HEK293T (cell line): ENCODE measurements around the gene MYBL2.

Source experiments
- FOXA1 ChIP-seq: fragments of 450-650 bp; IDR thresholded peaks from 2 replicates; pipeline ENCODE4 v1.6.1; 2016; ENCODE audit warnings: mild to moderate bottlenecking
- FOXK2 ChIP-seq: fragments of 450-650 bp; IDR thresholded peaks from 2 replicates; pipeline ENCODE4 v1.6.1; 2016; ENCODE audit warnings: mild to moderate bottlenecking
- FOXM1 ChIP-seq: fragments of 450-650 bp; IDR thresholded peaks from 2 replicates; pipeline ENCODE4 v1.6.1; 2017; ENCODE audit warnings: mild to moderate bottlenecking, borderline replicate concordance
- HDGF ChIP-seq: fragments of 450-650 bp; IDR thresholded peaks from 2 replicates; pipeline ENCODE4 v1.6.1; 2017; ENCODE audit warnings: antibody characterized with exemption, borderline replicate concordance
- L3MBTL2 ChIP-seq: fragments of 450-650 bp; conservative IDR thresholded peaks from 2 replicates; pipeline ENCODE4 v1.6.1; 2016; ENCODE audit warnings: mild to moderate bottlenecking
- SUZ12 ChIP-seq: fragments of 450-650 bp; IDR thresholded peaks from 2 replicates; pipeline ENCODE4 v1.6.1; 2016; ENCODE audit warnings: mild to moderate bottlenecking
- ZNF384 ChIP-seq: fragments of 450-650 bp; IDR thresholded peaks from 2 replicates; pipeline ENCODE4 v1.6.1; 2016

DNA sequence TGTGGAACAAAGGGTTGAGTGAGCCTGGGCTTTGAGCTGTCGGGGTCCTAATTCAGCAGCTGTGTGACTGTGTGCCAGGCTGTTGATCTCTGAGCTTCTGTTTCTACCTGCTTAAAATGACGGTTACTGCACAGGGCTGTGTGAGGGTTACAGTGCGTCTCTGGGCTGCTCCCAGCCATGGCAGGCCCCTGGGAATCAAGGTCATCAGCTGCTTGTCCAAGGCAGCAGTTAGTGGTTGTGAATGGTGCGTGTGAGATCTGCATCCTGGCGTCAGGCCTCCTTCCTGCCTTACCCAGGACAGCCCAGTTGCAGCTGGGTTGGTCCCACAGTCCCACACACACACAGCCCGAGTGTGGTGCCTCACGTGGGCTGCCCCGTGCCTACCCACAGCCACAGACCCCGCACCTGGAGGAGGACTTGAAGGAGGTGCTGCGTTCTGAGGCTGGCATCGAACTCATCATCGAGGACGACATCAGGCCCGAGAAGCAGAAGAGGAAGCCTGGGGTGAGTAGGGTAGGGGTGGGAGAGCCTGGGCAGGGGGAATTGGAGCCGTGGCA lies 44.3 kb downstream of the MYBL2 start:
- TF ChIP-seq L3MBTL2 (no peak), FOXA1 (no peak), ZNF384 (no peak), FOXK2 (no peak), HDGF (no peak), SUZ12 (no peak), FOXM1 (no peak)
